MM.1S (cell line): Measurements from ENCODE around the gene SLC6A7.

Experiments used
- DNase-seq: peaks from one replicate; pipeline ENCODE4 v3.0.0-alpha.2; 2015
- H2AFZ ChIP-seq: fragments of 300-600 bp; sonication (generic); 2 replicates; pipeline ENCODE4 v1.6.0; 2016; ENCODE audit warnings: antibody characterized with exemption, low read length
- H3F3A ChIP-seq: fragments of 300-600 bp; sonication (generic); 2 replicates; pipeline ENCODE4 v1.6.1; 2016; ENCODE audit warnings: mild to moderate bottlenecking, antibody characterized with exemption, low read length, moderate library complexity, mixed read lengths; ENCODE audit not compliant: insufficient read depth
- H3K27ac ChIP-seq: fragments of 300-600 bp; sonication (generic); 2 replicates; pipeline ENCODE4 v1.5.1; 2016; ENCODE audit warnings: mild to moderate bottlenecking, low read length
- H3K27me3 ChIP-seq: fragments of 300-600 bp; sonication (generic); replicated peaks from 2 replicates; pipeline ENCODE4 v1.6.0; 2016; ENCODE audit warnings: low read length; ENCODE audit not compliant: insufficient read depth
- H3K36me3 ChIP-seq: fragments of 300-600 bp; sonication (generic); replicated peaks from 2 replicates; pipeline ENCODE4 v1.6.1; 2016; ENCODE audit warnings: mild to moderate bottlenecking, low read length, mixed read lengths; ENCODE audit not compliant: insufficient read depth
- H3K4me1 ChIP-seq: fragments of 300-600 bp; sonication (generic); 2 replicates; pipeline ENCODE4 v1.6.1; 2016; ENCODE audit warnings: low read length, mixed read lengths
- H3K4me2 ChIP-seq: fragments of 300-600 bp; sonication (generic); 2 replicates; pipeline ENCODE4 v1.6.0; 2016; ENCODE audit warnings: low read depth, low read length
- H3K4me3 ChIP-seq: fragments of 300-600 bp; sonication (generic); 2 replicates; pipeline ENCODE4 v1.5.1; 2016; ENCODE audit warnings: low read length, mixed read lengths
- H3K79me2 ChIP-seq: fragments of 300-600 bp; sonication (generic); 2 replicates; pipeline ENCODE4 v1.6.1; 2016; ENCODE audit warnings: mixed run types, low read length, mixed read lengths
- H3K9ac ChIP-seq: fragments of 300-600 bp; sonication (generic); 2 replicates; pipeline ENCODE4 v1.6.1; 2016; ENCODE audit warnings: low read length, mixed read lengths
- H3K9me2 ChIP-seq: fragments of 300-600 bp; sonication (generic); replicated peaks from 2 replicates; pipeline ENCODE4 v1.6.1; 2016; ENCODE audit warnings: mild to moderate bottlenecking, low read length, mixed read lengths; ENCODE audit not compliant: insufficient read depth
- H3K9me3 ChIP-seq: fragments of 300-600 bp; sonication (generic); replicated peaks from 2 replicates; pipeline ENCODE4 v1.6.1; 2016; ENCODE audit warnings: mild to moderate bottlenecking, low read length, mixed read lengths; ENCODE audit not compliant: insufficient read depth
- H4K20me1 ChIP-seq: fragments of 300-600 bp; sonication (generic); 2 replicates; pipeline ENCODE4 v1.6.1; 2016; ENCODE audit warnings: mild to moderate bottlenecking, low read length, moderate library complexity, mixed read lengths; ENCODE audit not compliant: insufficient read depth
- CTCF ChIP-seq: fragments of 300-600 bp; sonication (generic); IDR thresholded peaks from 2 replicates; pipeline ENCODE4 v1.5.1; 2016; ENCODE audit warnings: antibody characterized with exemption, low read length, mixed read lengths
- EZH2 ChIP-seq: fragments of 300-600 bp; sonication (generic); optimal IDR thresholded peaks from 2 replicates; pipeline ENCODE3; 2017; ENCODE audit warnings: low read depth, mild to moderate bottlenecking, antibody characterized with exemption, low read length, mixed read lengths
- EZH2phosphoT487 ChIP-seq: fragments of 300-600 bp; sonication (generic); IDR thresholded peaks from 2 replicates; pipeline ENCODE4 v1.6.1; 2018; ENCODE audit warnings: antibody characterized with exemption, low read length

The SLC6A7 gene

GRCh38 chr5:150234576-150235499 is 45.0 kb downstream of the SLC6A7 start:
- H3K27me3 ChIP-seq, result no peaks in the 10 kb centered on the region
- H3K4me1 ChIP-seq, result no peaks in the 10 kb centered on the region
- no peaks in the 10 kb centered on the region for H3K79me2 ChIP-seq
- no peak overlapping the region for H3K9ac ChIP-seq
- H3K4me3 ChIP-seq, result no peak overlapping the region
- no peaks in the 10 kb centered on the region for H3K36me3 ChIP-seq
- H3K27ac ChIP-seq, result no peak overlapping the region
- H3K4me2 ChIP-seq, result no peak overlapping the region
- TF ChIP-seq EZH2, result no peak
- TF ChIP-seq CTCF, result no peak
- no peak for TF ChIP-seq EZH2phosphoT487
- no peaks in the 10 kb centered on the region for H3K9me2 ChIP-seq
- no peak overlapping the region for H2AFZ ChIP-seq
- no peaks in the 10 kb centered on the region for H3K9me3 ChIP-seq
- DNase-seq, result no peak
- no peaks in the 10 kb centered on the region for H3F3A ChIP-seq
- no peaks in the 10 kb centered on the region for H4K20me1 ChIP-seq

GRCh38 chr5:150235500-150235854 is 45.6 kb downstream of the SLC6A7 start:
- TF ChIP-seq CTCF, result no peak
- no peak for TF ChIP-seq EZH2phosphoT487
- TF ChIP-seq EZH2, result no peak
- Histone ChIP-seq H3K9me2 (no peaks in the 10 kb centered on the region), H3K27ac (no peak overlapping the region)

GRCh38 chr5:150236313-150236712 is 46.5 kb downstream of the SLC6A7 start:
- Histone ChIP-seq H3K36me3 (no peaks in the 10 kb centered on the region), H3F3A (no peaks in the 10 kb centered on the region), H2AFZ (no peak overlapping the region), H3K27me3 (no peaks in the 10 kb centered on the region), H3K9me3 (no peaks in the 10 kb centered on the region), H3K4me1 (no peaks in the 10 kb centered on the region), H3K9ac (no peak overlapping the region), H4K20me1 (no peaks in the 10 kb centered on the region), H3K9me2 (no peaks in the 10 kb centered on the region), H3K27ac (no peak overlapping the region), H3K4me3 (no peak overlapping the region), H3K79me2 (no peaks in the 10 kb centered on the region), H3K4me2 (no peak overlapping the region)
- DNase-seq, result no peak
- TF ChIP-seq CTCF (no peak), EZH2 (no peak), EZH2phosphoT487 (no peak)

More at GRCh38 chr5:150235500-150235854, 45.6 kb downstream of the SLC6A7 start:
- Histone ChIP-seq H3K79me2 (no peaks in the 10 kb centered on the region), H2AFZ (no peak overlapping the region), H4K20me1 (no peaks in the 10 kb centered on the region), H3K4me1 (no peaks in the 10 kb centered on the region), H3K36me3 (no peaks in the 10 kb centered on the region), H3K4me3 (no peak overlapping the region), H3K27me3 (no peaks in the 10 kb centered on the region), H3K4me2 (no peak overlapping the region), H3K9me3 (no peaks in the 10 kb centered on the region), H3F3A (no peaks in the 10 kb centered on the region), H3K9ac (no peak overlapping the region)
- DNase-seq, result no peak
